ENCODE data around the gene NME3. TPM values are rescaled to one million over a fixed set of nuclear protein-coding genes. Genes with fewer than 3 reads are reported as not detected.
A peak's percentile ranks its signal among the peaks of the same experiment; 100 is the strongest.

The NME3 gene
- total and polyA plus RNA-seq, 4 donors, result 21.6 to 86.2 (median 80.0) TPM

GRCh38 chr16:1776991-1777374 is 5.6 kb upstream of the NME3 start:
- H3K36me3 ChIP-seq (ENCODE audit: control insufficient read depth, insufficient read depth, low read length), result peaks cover 83% of the 10 kb centered on the region
- no peak overlapping the region for H3K4me3 ChIP-seq (ENCODE audit: low read depth, low read length)
- no peaks in the 10 kb centered on the region for H3K27me3 ChIP-seq (ENCODE audit: control insufficient read depth, insufficient read depth, low read length)
- 87% methylated on average over 22 of the region's 22 CpGs for WGBS (ENCODE audit: insufficient coverage)
- peaks cover 50% of the 10 kb centered on the region for H3K4me1 ChIP-seq (ENCODE audit: control insufficient read depth, insufficient read depth, low read length)
- no peak overlapping the region for H3K27ac ChIP-seq (ENCODE audit: low read depth, low read length)
- no peaks in the 10 kb centered on the region for H3K9me3 ChIP-seq (ENCODE audit: control insufficient read depth, insufficient read depth, low read length)
- no peak for DNase-seq (ENCODE audit: low read depth in 4 of 6, low spot score in 6 of 6)

DNA sequence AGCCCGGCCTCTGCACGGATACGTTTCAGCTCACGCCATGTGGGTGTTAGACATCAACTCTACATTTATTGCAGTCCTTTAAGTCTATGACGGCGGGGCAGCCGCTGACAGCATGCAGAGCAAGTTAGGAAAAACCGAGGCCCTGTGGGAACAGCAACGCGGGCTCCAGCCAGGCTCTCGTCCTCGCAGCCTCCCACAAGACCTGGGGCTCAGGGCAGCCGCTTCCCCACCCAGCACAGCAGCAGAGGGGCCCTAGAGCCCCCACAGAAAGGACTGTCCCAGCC is 5.3 kb upstream of the NME3 start:
- WGBS (ENCODE audit: insufficient coverage), result 89% methylated on average over 8 of the region's 13 CpGs
- Histone ChIP-seq H3K36me3 (ENCODE audit: control insufficient read depth, insufficient read depth, low read length) (peaks cover 85% of the 10 kb centered on the region), H3K4me3 (ENCODE audit: low read depth, low read length) (no peak overlapping the region)

DNA sequence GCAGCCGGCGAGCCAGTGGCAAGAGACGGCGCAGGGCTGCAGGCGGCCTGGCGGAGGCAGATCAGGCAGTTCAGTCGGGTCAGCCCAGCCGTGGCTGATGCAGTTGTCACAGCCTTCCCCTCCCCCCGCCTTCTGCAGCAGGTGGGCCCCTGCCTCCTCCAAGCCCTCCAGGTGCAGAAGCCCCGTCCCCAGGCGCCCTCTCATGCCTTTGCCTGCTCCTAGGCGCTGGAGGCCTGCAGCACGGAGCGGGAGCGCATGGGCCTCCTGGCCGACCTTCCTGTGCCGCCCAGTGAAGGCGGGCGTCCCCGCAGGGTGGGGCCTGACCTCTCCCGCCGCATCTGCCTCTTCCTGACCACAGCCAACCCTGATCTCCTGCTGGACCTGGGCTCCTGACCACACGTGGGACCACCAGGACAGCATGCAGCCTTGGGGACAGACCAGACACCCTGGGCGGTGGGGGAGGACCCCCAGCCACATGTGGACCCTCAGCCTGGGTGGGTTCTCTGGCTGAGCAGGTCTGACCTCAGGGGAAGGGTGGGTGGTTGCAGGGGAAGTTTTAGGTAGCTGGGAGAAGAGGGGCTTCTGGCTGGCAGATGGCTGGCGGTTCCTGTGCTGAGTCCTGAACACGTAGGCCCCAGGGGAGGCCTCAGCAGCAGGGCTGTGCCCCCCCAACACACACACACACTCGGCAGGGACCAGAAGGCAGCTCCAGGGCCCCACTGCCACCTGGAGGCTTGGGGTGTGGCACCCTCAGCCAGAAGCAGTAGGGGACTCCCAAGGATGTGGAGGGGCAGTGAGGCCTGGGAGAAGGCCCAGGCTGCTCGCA is 4.7 kb upstream of the NME3 start:
- no peak overlapping the region for H3K4me3 ChIP-seq (ENCODE audit: low read depth, low read length)
- H3K9me3 ChIP-seq (ENCODE audit: control insufficient read depth, insufficient read depth, low read length), result no peaks in the 10 kb centered on the region
- peaks cover 81% of the 10 kb centered on the region for H3K36me3 ChIP-seq (ENCODE audit: control insufficient read depth, insufficient read depth, low read length)
- no peaks in the 10 kb centered on the region for H3K27me3 ChIP-seq (ENCODE audit: control insufficient read depth, insufficient read depth, low read length)
- DNase-seq (ENCODE audit: low read depth in 4 of 6, low spot score in 6 of 6), result no peak
- peaks cover 45% of the 10 kb centered on the region for H3K4me1 ChIP-seq (ENCODE audit: control insufficient read depth, insufficient read depth, low read length)
- H3K27ac ChIP-seq (ENCODE audit: low read depth, low read length), result no peak overlapping the region
- 83% methylated on average over 23 of the region's 28 CpGs for WGBS (ENCODE audit: insufficient coverage)

More for the DNA sequence above, 5.3 kb upstream of the NME3 start:
- Histone ChIP-seq H3K9me3 (ENCODE audit: control insufficient read depth, insufficient read depth, low read length) (no peaks in the 10 kb centered on the region), H3K27me3 (ENCODE audit: control insufficient read depth, insufficient read depth, low read length) (no peaks in the 10 kb centered on the region), H3K4me1 (ENCODE audit: control insufficient read depth, insufficient read depth, low read length) (peaks cover 51% of the 10 kb centered on the region), H3K27ac (ENCODE audit: low read depth, low read length) (no peak overlapping the region)
- no peak for DNase-seq (ENCODE audit: low read depth in 4 of 6, low spot score in 6 of 6)

- no peaks in the 10 kb centered on the region for H3K27me3 ChIP-seq (ENCODE audit: control insufficient read depth, insufficient read depth, low read length)
- no peak for DNase-seq (ENCODE audit: low read depth in 4 of 6, low spot score in 6 of 6)
- 94% methylated on average over 30 of the region's 30 CpGs for WGBS (ENCODE audit: insufficient coverage)
- no peaks in the 10 kb centered on the region for H3K9me3 ChIP-seq (ENCODE audit: control insufficient read depth, insufficient read depth, low read length)
- H3K36me3 ChIP-seq (ENCODE audit: control insufficient read depth, insufficient read depth, low read length), result peaks cover 80% of the 10 kb centered on the region
- H3K4me3 ChIP-seq (ENCODE audit: low read depth, low read length), result no peak overlapping the region
- peaks cover 47% of the 10 kb centered on the region for H3K4me1 ChIP-seq (ENCODE audit: control insufficient read depth, insufficient read depth, low read length)
- no peak overlapping the region for H3K27ac ChIP-seq (ENCODE audit: low read depth, low read length)
Observed at GRCh38 chr16:1775006-1775845, 3.9 kb upstream of the NME3 start.

GRCh38 chr16:1774448-1774780 is 3.1 kb upstream of the NME3 start:
- Histone ChIP-seq H3K4me3 (ENCODE audit: low read depth, low read length) (peak overlapping the region; percentile 68), H3K27ac (ENCODE audit: low read depth, low read length) (no peak overlapping the region), H3K27me3 (ENCODE audit: control insufficient read depth, insufficient read depth, low read length) (no peaks in the 10 kb centered on the region), H3K4me1 (ENCODE audit: control insufficient read depth, insufficient read depth, low read length) (peaks cover 49% of the 10 kb centered on the region), H3K9me3 (ENCODE audit: control insufficient read depth, insufficient read depth, low read length) (no peaks in the 10 kb centered on the region), H3K36me3 (ENCODE audit: control insufficient read depth, insufficient read depth, low read length) (peaks cover 80% of the 10 kb centered on the region)
- no peak for DNase-seq (ENCODE audit: low read depth in 4 of 6, low spot score in 6 of 6)
- WGBS (ENCODE audit: insufficient coverage), result 87% methylated on average over 7 of the region's 7 CpGs

GRCh38 chr16:1773703-1774447 is 2.5 kb upstream of the NME3 start:
- no peaks in the 10 kb centered on the region for H3K9me3 ChIP-seq (ENCODE audit: control insufficient read depth, insufficient read depth, low read length)
- WGBS (ENCODE audit: insufficient coverage), result 20% methylated on average over 45 of the region's 45 CpGs
- H3K4me1 ChIP-seq (ENCODE audit: control insufficient read depth, insufficient read depth, low read length), result peaks cover 49% of the 10 kb centered on the region
- H3K4me3 ChIP-seq (ENCODE audit: low read depth, low read length), result peak overlapping the region; percentile 68
- DNase-seq (ENCODE audit: low read depth in 4 of 6, low spot score in 6 of 6), result peak in 1 of 6 donors; percentile 40
- H3K27ac ChIP-seq (ENCODE audit: low read depth, low read length), result no peak overlapping the region
- no peaks in the 10 kb centered on the region for H3K27me3 ChIP-seq (ENCODE audit: control insufficient read depth, insufficient read depth, low read length)
- H3K36me3 ChIP-seq (ENCODE audit: control insufficient read depth, insufficient read depth, low read length), result peaks cover 80% of the 10 kb centered on the region

DNA sequence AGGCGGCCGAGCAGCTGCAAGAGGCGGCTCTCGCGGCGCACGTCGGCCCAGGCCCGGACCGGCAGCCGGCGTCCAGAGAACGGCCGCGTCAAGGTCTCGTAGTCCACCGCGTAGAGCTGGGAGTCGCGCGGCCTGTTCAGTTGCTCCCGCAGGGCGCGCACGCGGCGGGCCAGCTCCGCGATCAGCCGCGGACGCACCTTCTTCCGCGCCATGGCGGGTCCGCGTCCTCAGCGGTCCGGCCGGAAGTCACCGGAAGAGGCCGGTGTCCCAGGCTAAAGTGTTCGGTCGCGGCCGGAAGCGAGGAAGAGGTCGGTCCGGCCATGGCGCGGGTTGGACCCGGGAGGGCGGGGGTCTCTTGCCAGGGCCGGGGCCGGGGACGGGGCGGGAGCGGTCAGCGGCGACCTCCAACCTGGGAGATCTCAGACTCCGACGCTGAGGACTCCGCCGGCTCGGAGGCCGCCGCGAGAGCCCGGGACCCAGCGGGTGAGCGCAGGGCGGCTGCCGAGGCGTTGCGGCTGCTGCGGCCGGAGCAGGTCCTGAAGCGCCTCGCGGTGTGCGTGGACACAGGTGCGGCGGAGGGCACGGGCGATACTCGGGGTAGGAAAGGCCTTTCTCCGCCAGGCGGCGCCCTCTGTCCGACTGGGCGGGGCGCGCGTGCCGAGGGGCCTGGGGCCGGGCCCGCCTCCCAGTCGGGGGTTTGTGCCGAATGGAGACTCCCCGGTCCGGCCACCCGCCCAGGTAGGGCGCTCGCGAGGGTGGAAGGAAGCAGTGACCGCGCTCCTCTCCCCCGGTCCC is 1.8 kb upstream of the NME3 start, which contains the start of gene MRPS34:
Gene MRPS34 (minus strand): TSS at position 227 of the 795 bp plus-strand sequence. CDS start 15 bp downstream, at position 212.
- Histone ChIP-seq H3K27me3 (ENCODE audit: control insufficient read depth, insufficient read depth, low read length) (no peaks in the 10 kb centered on the region), H3K36me3 (ENCODE audit: control insufficient read depth, insufficient read depth, low read length) (peaks cover 80% of the 10 kb centered on the region), H3K4me3 (ENCODE audit: low read depth, low read length) (peak within 1 kb of the TSS; percentile 68), H3K27ac (ENCODE audit: low read depth, low read length) (no peak within 1 kb of the TSS), H3K9me3 (ENCODE audit: control insufficient read depth, insufficient read depth, low read length) (no peaks in the 10 kb centered on the region), H3K4me1 (ENCODE audit: control insufficient read depth, insufficient read depth, low read length) (peaks cover 48% of the 10 kb centered on the region)
- DNase-seq (ENCODE audit: low read depth in 4 of 6, low spot score in 6 of 6), result peak in 5 of 6 donors; percentile 70 to 95 (median 76)
- WGBS (ENCODE audit: insufficient coverage), result under 1% methylated on average over 108 of the region's 108 CpGs

DNA sequence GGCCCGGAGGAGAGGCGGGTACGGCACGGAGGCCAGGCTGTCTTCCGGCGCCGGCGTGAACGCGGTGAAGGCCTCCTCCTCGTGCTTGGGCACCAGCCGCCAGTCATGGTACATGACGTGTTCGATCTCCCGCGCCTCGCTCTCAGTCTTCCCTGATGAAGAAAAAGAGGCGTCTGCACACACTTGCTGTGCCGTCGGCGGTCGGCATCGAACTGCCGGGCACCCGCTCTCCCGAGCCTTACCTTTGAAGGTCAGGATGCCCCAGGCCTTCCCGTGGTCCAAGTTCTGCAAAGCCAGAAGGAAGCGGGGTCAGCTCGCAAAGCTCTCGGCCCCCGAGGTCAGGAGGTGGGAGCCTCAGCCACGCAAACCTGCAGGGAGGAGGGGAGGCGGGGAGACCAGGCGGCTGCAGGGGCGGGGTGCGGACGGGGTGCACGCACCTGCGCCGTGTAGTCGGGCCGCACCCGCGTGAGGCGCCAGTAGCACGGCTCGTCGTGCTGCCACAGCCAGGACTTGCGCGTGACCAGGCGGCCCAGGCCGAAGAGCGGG is 1.1 kb upstream of the NME3 start, which contains the start of gene EME2:
Gene EME2 (plus strand): TSS at position 449 of the 546 bp plus-strand sequence. CDS start 418 bp downstream, outside the sequence.
- no peak for DNase-seq (ENCODE audit: low read depth in 4 of 6, low spot score in 6 of 6)
- Histone ChIP-seq H3K27ac (ENCODE audit: low read depth, low read length) (no peak within 1 kb of the TSS), H3K27me3 (ENCODE audit: control insufficient read depth, insufficient read depth, low read length) (no peaks in the 10 kb centered on the region)

More for the DNA sequence above, 1.1 kb upstream of the NME3 start, which contains the start of gene EME2:
- under 1% methylated on average over 53 of the region's 53 CpGs for WGBS (ENCODE audit: insufficient coverage)
- Histone ChIP-seq H3K4me3 (ENCODE audit: low read depth, low read length) (peak within 1 kb of the TSS; percentile 68), H3K4me1 (ENCODE audit: control insufficient read depth, insufficient read depth, low read length) (peaks cover 48% of the 10 kb centered on the region), H3K9me3 (ENCODE audit: control insufficient read depth, insufficient read depth, low read length) (no peaks in the 10 kb centered on the region), H3K36me3 (ENCODE audit: control insufficient read depth, insufficient read depth, low read length) (peaks cover 80% of the 10 kb centered on the region)
